HG02885 (cell line): ENCODE results near the gene TIMP2.
"Not testable (repeated sequence)": the region's sequence is repeated elsewhere in the genome, so short reads cannot be mapped to it uniquely, and the experiment has no call there.

Source experiments
- ATAC-seq: cut with Tn5 transposase; IDR thresholded peaks from one replicate; pipeline ENCODE4 v1.9.1; 2021; ENCODE audit warnings: mild to moderate bottlenecking; ENCODE audit not compliant: unreplicated experiment, poor library complexity

TIMP2 gene

DNA sequence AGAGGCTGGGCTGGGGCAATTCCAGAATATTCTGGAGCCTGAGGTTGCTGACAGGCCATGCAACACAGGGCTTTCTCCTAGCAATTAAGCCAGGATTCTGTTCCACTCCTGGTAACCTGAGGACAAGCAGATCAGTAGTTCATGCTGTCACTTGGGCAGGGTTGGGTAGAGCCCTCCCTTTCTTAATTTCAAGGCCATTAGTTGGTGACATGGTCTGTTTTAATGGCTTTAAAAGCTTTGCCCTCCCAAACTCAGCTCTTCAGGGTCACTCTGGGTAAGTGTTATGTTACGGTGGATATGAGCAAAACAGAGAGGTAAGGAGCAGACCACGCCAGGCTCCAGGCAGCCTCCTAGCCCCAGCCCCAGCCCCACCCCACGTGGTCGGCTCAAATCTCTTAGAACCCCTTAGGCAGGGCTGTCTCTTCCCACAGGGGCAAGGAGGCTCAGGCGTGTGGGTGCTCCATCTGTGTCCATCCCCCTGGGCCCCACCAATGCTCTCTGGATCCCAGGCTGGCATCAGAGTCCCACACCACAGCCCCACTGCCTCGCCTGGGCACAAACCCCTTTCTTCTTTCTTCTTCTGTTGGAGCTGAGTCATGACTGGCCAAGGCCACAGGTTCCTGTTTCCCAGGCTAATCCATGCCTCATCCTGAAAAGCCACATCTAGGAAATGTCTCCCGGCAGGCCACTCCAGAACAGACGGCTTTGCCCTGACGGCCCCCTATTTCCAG lies 49.7 kb downstream of the TIMP2 start:
- no peak for ATAC-seq

DNA sequence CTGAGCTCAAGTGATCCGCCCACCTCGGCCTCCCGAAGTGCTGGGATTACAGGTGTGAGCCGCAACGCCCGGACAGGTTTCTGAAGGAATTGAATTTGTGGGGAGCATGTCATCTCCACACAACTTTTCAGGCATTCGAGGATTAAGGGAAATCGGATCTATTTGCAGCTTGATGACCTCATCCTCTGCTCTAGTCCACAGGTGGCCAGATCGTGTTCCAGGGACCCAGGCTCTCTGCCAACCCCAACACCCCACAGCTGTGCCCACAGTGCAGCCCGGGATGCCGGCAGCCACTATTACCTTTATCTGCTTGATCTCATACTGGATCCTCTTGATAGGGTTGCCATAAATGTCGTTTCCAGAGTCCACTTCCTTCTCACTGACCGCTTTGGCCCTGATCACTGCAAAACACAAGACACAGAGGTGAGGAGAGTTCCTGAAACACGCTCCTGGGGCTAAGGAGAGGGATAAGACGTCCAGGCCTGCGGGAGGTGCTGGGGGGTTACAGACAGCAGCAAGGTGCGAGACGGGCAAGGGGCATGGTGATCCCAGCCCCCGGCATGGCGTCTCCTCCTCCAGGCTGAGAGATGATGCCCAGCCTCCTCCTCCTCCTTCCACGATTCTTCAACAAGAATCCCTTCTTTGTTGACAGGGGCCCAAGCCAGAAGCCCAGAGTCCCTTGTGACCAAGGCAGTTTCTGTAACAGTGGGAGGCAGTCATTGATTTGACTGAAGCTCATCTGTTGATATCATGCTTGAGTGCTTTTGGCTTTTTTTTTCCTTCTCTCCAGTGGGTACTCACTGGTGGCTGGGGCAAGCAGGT lies 51.5 kb downstream of the TIMP2 start:
- no peak for ATAC-seq

DNA sequence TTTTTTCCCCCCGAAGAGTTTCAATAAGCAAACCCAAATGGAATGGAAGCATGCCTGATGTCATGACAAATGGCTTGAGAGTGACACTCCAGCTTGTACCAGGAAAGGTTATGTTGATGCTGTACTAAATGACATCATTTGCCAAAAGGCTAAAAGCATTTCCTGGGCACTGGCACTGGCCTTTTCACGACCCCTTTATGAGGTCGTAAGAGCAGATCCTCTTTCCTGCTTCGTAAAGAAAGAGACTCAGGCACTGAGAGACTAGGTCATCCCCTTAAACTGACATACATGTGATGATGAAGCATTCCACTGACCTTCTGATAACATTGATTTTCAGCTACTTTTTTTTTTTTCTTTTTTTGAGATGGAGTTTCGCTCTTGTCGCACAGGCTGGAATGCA lies 52.7 kb downstream of the TIMP2 start:
- no peak for ATAC-seq

DNA sequence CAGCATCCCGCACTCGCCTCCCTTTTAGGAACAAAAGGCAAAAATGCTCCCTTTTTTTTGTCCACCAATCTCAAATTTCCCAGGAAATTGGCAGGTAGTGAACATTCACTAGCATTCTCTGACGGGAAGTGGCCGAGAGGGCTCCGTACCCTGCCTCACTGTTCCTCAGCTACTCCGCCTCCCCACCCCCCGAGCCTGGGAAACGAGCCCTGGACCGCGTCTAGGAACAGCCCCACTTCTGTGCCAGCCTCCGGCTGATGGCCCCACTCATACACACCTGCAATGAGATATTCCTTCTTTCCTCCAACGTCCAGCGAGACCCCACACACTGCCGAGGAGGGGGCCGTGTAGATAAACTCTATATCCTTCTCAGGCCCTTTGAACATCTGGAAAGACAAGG lies 54.6 kb downstream of the TIMP2 start:
- ATAC-seq: no peak

DNA sequence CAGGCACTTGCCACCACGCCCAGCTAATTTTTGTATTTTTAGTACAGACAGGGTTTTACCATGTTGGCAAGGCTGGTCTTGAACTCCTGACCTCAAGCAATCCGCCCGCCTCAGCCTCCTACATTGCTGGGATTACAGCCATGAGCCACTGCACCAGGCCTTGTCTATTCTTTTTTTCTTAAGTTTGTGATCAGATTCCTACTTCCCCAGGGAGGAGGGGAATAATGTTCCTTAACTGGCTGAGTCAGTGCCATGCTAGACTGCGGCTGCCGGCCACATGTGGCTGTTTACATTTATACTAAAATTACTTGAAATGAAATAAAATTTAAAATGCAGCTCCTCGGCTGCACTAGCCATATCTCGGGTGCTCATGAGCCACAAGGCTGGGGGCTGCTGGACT lies 56.8 kb downstream of the TIMP2 start:
- no peak for ATAC-seq

DNA sequence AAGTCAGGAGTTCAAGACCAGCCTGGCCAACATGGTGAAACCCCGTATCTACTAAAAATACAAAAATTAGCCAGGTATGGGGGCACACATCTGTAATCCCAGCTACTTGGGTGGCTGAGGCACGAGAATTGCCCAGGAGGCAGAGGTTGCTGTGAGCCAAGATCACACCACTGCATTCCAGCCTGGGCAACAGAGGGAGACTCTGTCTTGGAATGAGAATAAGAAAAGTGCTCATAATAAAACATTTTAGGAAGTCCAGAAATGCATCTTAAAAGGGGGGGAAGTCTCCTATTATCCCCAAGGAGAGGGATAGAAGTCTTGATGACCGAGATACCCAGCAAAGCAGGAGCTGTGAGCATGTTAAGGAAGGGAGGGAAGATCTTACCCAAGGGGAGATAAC lies 58.1 kb downstream of the TIMP2 start:
- not testable (repeated sequence) for ATAC-seq

DNA sequence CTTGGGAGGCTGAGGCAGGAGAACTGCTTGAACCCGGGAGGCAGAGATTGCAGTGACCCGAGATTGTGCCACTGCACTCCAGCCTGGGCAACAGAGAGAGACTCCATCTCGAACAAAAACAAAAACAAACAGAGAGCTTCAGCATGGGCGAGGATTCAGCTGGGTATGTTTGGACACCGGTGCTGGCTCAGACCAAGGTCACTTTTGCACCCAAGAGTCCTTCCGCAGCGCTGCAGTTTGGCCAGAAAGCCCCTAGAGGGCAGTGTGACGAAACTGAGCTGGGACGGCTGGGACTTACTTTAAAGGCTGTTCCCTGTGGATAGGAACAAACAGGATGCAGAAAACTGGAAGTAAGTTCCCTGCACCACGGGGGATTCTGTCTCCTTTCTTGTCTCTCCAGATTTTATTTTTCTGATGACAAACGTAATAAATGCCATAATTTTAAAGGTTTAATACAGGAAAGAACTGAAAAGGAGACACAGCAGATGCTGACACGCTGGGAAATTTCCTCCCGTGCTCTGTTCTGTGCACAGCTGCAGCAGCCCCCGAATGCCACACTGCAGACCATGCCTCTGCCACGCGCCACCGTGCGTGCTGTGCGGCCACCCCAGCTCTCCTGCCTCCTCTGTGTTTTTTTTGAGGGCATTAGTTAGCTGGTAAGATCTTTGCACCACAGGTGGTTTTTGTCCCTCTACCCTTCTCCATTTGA lies 59.4 kb downstream of the TIMP2 start:
- no peak for ATAC-seq

DNA sequence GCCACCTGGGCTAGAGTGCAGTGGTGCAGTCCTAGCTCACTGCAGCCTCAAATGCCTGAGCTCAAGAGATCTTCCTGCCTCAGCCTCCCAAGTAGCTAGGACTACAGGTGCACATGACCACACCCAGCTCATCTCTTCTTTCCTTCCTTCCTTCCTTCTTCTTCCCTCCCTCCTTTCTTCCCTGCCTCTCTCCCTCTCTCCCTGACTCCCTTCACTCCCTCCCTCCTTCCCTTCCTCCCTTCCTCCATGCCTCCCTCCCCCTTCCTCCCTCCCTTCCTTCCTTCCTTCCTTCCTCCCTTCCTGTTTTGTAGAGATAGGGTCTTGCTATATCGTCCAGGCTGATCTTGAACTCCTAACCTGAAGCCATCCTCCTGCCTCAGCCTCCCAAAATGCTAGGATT lies 61.1 kb downstream of the TIMP2 start:
- no peak for ATAC-seq

DNA sequence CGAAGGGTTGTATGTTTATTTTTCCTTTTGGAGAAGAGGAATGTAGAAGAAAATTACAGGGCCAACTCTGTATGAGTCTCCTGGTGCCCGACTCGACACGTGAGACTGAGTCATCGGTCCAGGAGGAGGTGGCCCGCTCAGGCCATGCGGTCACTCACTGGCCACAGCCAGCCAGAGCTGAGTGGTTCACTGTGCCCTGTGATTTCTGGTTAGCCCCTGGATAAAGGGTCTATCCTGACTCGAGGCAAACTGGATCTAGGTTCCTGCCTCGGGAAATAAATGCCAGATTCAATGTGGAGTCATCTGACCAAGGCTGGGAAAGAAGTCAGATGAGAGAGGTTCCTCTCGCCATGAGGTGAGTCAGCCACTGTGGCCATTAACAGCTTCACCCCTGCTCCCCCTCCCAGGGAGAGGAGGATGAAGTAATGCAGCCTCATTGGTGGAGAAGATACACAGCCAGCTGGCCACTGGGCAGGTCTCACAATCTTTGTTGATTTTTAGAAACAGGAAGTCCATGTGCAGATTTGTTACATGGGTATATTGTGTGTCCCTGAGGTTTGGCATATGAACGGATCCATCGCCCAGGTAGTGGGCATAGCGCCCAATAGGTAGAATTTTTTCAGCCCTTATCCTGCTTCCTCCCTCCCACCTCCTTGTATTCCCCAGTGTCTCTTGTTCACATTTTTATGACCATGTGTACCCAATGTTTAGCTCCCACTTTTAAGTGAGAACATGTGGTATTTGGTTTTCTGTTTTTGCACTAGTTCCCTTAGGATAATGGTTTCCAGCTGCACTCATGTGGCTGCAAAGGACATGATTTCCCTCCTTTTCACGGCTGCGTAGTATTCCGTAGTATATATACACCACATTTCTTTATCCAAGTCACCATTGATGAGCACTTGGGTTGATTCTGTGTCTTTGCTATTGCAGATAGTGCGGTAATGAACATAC lies 62.8 kb downstream of the TIMP2 start:
- no peak for ATAC-seq

DNA sequence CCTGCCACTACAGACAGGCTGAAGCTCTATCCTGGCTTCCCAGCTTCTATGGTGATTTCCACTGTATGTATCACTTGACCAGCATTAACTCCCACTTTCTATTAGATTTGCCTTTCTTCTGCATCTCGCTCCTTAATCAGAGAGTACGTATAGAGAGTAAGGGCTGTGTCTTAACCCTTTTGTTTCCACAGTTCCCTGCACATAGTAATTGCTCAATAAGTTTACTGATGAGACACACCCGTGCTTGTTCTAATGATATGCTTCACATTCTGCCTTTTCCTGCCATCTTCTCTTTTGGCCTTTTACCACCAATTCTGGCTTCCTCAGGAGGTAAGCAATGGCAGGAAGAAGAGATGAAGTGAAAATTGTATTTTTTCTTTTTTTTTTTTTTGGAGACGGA lies 64.0 kb downstream of the TIMP2 start:
- no peak for ATAC-seq

DNA sequence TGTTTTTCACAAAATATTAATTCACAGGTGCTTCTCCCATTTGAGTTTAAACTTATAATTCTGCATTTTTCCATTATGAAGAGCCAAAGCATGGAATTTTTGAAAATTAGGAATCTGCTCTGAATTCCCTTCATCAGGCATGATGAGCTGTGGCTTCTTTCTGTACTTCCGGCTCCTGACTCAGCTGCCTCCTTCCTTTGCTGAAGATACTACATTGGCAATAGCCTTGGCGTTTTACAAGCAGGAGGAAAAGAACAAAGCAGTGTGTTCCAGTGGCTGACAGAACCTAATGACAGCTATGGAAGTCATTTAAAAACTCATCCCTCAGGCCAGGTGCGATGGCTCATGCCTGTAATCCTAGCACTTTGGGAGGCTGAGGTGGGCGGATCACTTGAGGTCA lies 66.1 kb downstream of the TIMP2 start:
- ATAC-seq: no peak

DNA sequence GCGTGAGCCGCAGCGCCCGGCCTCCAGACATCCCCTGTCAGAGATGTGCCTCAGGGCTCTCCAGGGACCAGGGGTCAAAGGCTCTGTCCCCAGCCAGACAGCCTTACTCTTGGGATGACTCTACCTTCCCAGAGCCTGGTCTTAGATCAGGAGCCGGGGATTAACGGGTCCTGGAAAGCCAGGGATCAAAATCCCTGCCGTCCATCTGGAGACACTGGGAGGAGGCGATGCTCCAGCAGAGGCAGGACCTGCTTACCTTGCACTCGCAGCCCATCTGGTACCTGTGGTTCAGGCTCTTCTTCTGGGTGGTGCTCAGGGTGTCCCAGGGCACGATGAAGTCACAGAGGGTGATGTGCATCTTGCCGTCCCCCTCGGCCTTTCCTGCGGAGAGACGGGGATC lies 67.9 kb downstream of the TIMP2 start:
- ATAC-seq: no peak

DNA sequence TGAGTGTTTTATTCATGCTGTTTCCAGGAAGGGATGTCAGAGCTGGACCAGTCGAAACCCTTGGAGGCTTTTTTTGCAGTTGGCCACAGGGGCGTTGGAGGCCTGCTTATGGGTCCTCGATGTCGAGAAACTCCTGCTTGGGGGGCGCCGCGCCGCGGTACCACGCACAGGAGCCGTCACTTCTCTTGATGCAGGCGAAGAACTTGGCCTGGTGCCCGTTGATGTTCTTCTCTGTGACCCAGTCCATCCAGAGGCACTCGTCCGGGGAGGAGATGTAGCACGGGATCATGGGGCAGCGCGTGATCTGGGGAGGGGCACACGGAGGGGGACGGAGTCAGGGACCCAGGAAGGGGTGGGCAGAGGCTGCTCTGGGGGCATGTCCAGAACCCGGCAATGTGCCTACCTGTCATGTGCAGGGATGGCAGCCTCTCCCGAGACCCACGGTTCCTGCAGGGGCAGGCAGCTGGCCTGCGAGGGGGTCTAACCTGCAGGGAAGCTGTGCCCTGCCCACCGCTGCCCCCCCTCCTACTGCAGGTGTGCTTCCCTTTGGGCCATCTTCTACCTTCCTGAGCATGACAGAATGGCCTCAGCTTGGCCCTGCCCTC lies 69.5 kb downstream of the TIMP2 start:
- no peak for ATAC-seq

DNA sequence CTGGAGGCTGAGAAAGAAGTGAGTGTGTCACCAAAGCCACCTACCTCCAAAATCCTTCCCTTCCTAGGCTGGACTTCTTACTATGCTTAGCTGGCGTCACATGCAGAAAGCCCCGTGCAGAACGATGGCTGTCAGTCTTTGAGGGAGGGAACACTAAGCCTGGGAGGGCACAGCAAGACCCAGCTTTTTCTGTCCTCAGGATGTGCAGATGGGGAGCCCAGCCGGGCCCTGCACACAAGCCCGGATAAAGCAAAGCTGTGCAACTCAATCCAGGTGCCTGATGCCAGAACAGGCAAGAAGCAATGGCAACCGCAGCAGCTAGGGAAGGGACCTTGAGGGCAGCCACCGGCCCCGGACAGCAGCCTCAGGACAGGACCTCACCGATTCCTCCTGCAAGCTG lies 70.7 kb downstream of the TIMP2 start:
- ATAC-seq: no peak

DNA sequence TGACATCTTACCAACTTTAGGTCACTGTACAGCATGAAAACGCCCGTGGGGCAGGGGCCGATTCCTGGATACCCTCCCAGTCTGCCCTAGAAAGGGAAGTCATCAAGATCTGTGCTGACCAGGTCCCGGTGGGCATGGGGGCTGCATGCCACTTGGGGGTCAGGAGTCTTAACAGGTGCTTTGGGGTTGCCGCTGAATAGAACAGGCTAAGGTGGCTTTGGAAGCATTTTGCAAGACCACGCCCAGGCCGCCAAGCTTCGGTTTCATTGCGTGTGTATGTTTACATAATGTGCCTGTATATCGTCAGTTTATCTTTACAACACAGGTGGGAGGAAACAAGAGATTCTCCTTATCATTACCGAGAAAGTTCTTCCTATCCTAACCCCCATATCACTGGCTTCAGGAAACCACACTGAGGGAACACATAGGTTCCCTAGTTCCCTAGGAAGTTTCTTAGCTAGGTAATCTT lies 71.2 kb downstream of the TIMP2 start:
- no peak for ATAC-seq

DNA sequence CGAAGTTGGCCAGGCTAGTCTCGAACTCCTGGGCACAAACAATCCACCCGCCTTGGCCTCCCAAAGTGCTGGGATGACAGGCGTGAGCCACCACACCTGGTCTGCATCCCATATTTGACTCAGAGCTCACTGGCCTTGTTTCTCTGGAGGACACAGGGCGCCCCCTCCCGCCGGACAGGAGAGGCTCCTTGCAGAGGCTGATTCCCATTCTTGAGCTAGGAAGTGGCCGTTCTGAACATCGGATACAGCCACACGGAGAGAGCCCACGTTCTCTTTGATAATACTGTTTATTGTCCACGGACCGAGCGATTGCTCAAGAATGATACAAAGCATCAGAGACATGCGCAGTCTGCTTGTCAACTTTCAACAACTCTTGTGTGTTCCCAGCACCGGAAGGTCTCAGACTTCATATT lies 72.5 kb downstream of the TIMP2 start:
- ATAC-seq: no peak

DNA sequence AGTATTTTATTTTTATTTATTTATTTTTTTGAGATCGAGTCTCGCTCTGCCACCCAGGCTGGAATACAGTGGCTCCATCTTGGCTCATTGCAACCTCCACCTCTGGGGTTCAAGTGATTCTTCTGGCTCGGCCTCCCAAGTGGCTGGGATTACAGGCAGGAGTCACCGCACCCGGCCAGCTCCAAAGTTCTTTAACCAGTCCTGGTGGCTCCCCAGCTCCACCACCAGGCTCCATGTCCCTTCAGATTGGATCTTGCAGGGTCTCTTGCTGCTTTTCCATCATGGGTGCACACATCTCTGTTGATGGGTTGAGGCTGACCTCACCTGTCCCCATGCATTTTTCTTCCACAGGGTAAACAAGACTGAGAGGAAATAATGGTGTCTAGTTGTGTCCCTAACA lies 76.2 kb downstream of the TIMP2 start:
- no peak for ATAC-seq

DNA sequence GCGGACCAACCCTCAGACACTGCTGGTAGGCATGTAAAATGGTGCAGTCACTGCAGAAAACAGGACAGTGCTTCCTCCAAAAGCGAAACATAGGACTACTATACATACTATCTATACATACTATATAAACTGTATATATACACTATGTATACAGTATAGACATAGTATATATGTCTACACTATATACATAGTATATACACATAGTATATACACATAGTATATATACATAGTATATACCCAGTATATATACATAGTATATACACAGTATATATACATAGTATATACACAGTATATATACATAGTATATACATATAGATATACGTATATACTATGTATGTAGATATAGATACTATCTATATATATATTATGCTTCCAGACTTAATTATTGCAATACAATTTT lies 78.1 kb downstream of the TIMP2 start:
- no peak for ATAC-seq

DNA sequence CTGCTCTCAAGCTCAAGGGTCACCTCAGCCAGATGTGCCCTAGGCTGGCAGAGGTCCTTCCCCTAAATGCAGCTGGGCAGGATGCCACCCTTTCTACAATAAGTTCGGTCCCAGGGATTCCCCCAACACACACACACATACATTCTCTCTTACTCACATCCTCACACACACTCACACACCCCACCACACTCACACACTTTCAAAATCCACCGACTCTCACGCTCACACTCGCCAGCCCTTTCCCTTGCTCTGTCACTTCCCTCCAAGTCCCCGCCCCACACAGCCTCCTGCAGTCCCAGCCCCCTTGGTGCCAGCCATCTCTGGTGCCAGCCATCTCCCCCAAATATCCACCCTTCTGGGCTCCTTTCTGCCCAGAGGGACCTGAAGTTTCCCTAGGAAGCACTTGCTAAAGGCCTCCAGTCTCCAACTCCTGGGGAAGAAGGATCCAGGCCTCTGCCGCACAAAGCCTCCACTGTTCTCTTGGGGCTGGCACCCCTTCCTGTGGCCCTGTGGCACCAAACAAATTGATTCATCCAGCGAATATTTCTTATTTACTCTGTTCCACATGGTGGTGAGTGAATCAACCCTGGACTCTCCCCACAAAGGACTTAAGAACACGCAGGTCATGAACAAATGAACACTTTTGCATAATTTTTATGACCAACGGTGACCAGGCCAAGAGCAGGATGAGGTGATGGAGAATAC lies 80.7 kb downstream of the TIMP2 start:
- ATAC-seq: no peak
